Measurements from ENCODE around the gene DIO1.
"Not testable (repeated sequence)": the region's sequence is repeated elsewhere in the genome, so short reads cannot be mapped to it uniquely, and the experiment has no call there.

The DIO1 gene

GRCh38 chr1:53878492-53879105 lies 15.4 kb upstream of the DIO1 start:
- peaks cover 40% of the 10 kb centered on the region for H3K36me3 ChIP-seq (ENCODE audit: insufficient read depth, low read length)

GRCh38 chr1:53881853-53882252 lies 12.1 kb upstream of the DIO1 start:
- H3K36me3 ChIP-seq (ENCODE audit: insufficient read depth, low read length): peaks cover 19% of the 10 kb centered on the region

More at GRCh38 chr1:53878492-53879105, 15.4 kb upstream of the DIO1 start:
- no peaks in the 10 kb centered on the region for H3K4me1 ChIP-seq (ENCODE audit: insufficient read depth, low read length)
- H3K9ac ChIP-seq (ENCODE audit: low read length): no peak overlapping the region
- no peaks in the 10 kb centered on the region for H3K27me3 ChIP-seq (ENCODE audit: control insufficient read depth in 1 of 2, insufficient read depth in 2 of 2, low read length in 2 of 2)
- no peaks in the 10 kb centered on the region for H3K9me3 ChIP-seq (ENCODE audit: low read length)
- no peak overlapping the region for H3K27ac ChIP-seq (ENCODE audit: low read depth, low read length)
- H3K4me3 ChIP-seq (ENCODE audit: low read depth in 1 of 2, low read length in 2 of 2): no peak overlapping the region

DNA sequence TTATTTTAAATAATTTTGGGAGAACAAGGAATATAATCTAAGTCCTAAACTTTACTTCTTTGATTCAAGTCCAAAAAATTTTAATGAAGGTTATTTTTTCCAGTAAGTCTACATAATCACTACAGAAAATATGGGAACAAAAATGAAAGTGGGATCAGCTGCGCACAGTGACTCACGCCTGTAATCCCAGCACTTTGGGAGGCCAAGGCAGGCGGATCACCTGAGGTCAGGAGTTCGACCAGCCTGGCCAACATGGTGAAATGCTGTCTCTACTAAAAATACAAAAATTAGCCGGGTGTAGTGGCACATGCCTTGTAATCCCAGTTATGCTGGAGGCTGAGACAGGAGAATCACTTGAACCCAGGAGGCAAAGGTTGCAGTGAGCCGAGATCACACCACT lies 10.4 kb upstream of the DIO1 start:
- H3K27me3 ChIP-seq (ENCODE audit: control insufficient read depth in 1 of 2, insufficient read depth in 2 of 2, low read length in 2 of 2); H3K9ac ChIP-seq (ENCODE audit: low read length); H3K27ac ChIP-seq (ENCODE audit: low read depth, low read length); H3K36me3 ChIP-seq (ENCODE audit: insufficient read depth, low read length); H3K9me3 ChIP-seq (ENCODE audit: low read length); H3K4me1 ChIP-seq (ENCODE audit: insufficient read depth, low read length); H3K4me3 ChIP-seq (ENCODE audit: low read depth in 1 of 2, low read length in 2 of 2): not testable (repeated sequence)

More at GRCh38 chr1:53881853-53882252, 12.1 kb upstream of the DIO1 start:
- not testable (repeated sequence) for H3K4me1 ChIP-seq (ENCODE audit: insufficient read depth, low read length); H3K9ac ChIP-seq (ENCODE audit: low read length); H3K4me3 ChIP-seq (ENCODE audit: low read depth in 1 of 2, low read length in 2 of 2); H3K9me3 ChIP-seq (ENCODE audit: low read length); H3K27ac ChIP-seq (ENCODE audit: low read depth, low read length); H3K27me3 ChIP-seq (ENCODE audit: control insufficient read depth in 1 of 2, insufficient read depth in 2 of 2, low read length in 2 of 2)

DNA sequence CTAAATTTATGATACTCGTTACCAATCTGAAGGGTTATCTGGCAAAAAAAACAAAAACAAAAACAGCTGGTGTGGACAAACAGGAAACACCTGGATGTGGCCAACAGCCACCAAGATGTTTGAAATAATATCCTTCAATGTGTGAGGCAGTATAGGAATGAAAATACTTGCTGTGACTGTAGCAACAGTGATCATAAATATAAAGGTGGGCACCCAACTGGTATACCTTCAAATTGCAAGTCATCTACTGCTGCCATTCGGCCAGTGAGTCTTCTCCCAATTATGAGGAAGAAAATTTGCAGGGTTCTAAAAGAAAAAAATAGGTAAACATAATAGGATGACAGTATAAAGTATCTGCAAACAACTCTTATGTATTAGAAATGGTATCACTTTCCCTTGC lies 5.3 kb upstream of the DIO1 start:
- peaks cover 16% of the 10 kb centered on the region for H3K4me1 ChIP-seq (ENCODE audit: insufficient read depth, low read length)
- H3K4me3 ChIP-seq (ENCODE audit: low read depth in 1 of 2, low read length in 2 of 2): peak overlapping the region in 1 of 2 donors; percentile 100
- peaks cover 4% of the 10 kb centered on the region for H3K36me3 ChIP-seq (ENCODE audit: insufficient read depth, low read length)
- H3K9ac ChIP-seq (ENCODE audit: low read length): peak overlapping the region; percentile 74
- no peak overlapping the region for H3K27ac ChIP-seq (ENCODE audit: low read depth, low read length)
- H3K27me3 ChIP-seq (ENCODE audit: control insufficient read depth in 1 of 2, insufficient read depth in 2 of 2, low read length in 2 of 2): no peaks in the 10 kb centered on the region
- H3K9me3 ChIP-seq (ENCODE audit: low read length): no peaks in the 10 kb centered on the region

DNA sequence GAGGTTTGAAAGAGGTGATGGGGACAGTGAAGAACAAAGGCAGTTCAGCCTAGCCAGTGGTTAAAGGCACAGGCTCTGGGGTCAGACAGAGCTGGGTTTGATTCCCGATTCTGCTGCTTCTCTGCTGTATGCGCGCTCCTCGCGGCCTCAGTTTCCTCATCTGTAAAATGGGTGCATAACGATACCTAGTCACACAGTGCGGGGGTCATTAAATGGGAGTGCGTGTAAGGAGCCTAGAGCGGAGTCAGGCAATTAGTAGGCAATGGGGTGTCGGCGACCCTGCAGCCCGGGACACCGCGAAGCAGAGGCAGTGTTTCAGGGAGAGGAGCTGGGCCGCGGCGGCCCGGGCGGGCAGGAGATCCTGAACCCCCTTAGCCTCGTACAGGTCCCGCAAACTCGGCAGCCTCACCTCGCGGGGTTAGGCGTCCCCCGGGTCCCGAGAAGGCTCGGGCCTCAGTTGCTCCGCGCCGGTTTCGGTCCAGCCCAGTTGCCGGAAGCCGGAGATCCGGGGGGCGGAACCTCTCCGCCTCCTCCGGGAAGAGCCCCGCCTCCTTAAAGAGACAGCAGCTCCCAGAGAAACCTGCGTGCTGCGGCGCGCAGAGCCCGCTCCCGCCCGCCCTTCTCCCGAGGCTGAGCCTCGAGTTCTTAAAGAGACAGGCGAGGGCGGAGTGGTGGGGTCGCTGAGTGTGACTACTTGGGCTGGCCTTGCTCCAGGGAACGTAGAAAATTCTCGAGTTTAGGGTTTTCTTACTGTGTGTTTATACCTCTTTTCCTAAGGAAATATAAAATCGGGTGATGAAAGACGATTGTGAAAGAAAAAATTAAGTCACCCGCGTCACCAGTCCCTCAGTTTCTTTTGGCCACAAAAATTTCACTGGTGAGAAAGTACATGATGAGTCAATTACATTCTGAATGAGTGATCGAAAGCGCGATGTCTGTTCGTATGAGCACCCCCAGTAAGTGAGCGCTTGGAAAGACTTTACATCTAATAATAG lies 4.4 kb upstream of the DIO1 start, which contains the start of gene YIPF1:
Gene YIPF1, minus strand, starts transcription at position 494 of the 995 bp plus-strand sequence. CDS start 860 bp downstream, outside the sequence.
- peak within 1 kb of the TSS; percentile 90 for H3K9ac ChIP-seq (ENCODE audit: low read length)
- peaks cover 16% of the 10 kb centered on the region for H3K4me1 ChIP-seq (ENCODE audit: insufficient read depth, low read length)
- H3K27me3 ChIP-seq (ENCODE audit: control insufficient read depth in 1 of 2, insufficient read depth in 2 of 2, low read length in 2 of 2): no peaks in the 10 kb centered on the region
- peak within 1 kb of the TSS; percentile 92 to 100 for H3K4me3 ChIP-seq (ENCODE audit: low read depth in 1 of 2, low read length in 2 of 2)
- peaks cover 4% of the 10 kb centered on the region for H3K36me3 ChIP-seq (ENCODE audit: insufficient read depth, low read length)
- H3K27ac ChIP-seq (ENCODE audit: low read depth, low read length): peak within 1 kb of the TSS; percentile 71
- H3K9me3 ChIP-seq (ENCODE audit: low read length): no peaks in the 10 kb centered on the region

DNA sequence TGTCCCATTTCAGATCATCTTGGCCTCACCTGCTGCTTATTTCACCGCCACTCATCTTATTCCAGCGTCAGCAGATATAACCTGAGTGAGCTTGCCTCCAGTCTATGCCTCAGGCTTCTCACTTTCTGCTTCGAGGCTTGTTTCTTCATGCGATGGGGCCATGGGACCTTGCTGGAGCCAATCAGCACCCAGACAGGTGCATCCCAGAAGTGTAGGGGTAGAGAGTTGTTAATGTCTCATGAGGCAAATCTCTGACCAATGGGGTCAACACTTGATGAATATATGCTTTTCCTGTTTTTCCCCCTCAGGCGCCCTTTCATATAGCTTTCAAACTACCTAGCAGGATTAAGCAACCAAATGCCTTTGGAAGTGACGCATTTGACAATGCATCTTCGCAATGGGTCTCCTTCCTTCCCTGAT lies 3.5 kb upstream of the DIO1 start:
- peaks cover 4% of the 10 kb centered on the region for H3K36me3 ChIP-seq (ENCODE audit: insufficient read depth, low read length)
- peaks cover 16% of the 10 kb centered on the region for H3K4me1 ChIP-seq (ENCODE audit: insufficient read depth, low read length)
- no peaks in the 10 kb centered on the region for H3K27me3 ChIP-seq (ENCODE audit: control insufficient read depth in 1 of 2, insufficient read depth in 2 of 2, low read length in 2 of 2)
- H3K4me3 ChIP-seq (ENCODE audit: low read depth in 1 of 2, low read length in 2 of 2): peak overlapping the region in 1 of 2 donors; percentile 100
- H3K27ac ChIP-seq (ENCODE audit: low read depth, low read length): peak overlapping the region; percentile 71
- peak overlapping the region; percentile 90 for H3K9ac ChIP-seq (ENCODE audit: low read length)
- no peaks in the 10 kb centered on the region for H3K9me3 ChIP-seq (ENCODE audit: low read length)

GRCh38 chr1:53891018-53891417 lies 3.0 kb upstream of the DIO1 start:
- no peak overlapping the region for H3K27ac ChIP-seq (ENCODE audit: low read depth, low read length)
- H3K9ac ChIP-seq (ENCODE audit: low read length): no peak overlapping the region
- H3K27me3 ChIP-seq (ENCODE audit: control insufficient read depth in 1 of 2, insufficient read depth in 2 of 2, low read length in 2 of 2): no peaks in the 10 kb centered on the region
- H3K4me1 ChIP-seq (ENCODE audit: insufficient read depth, low read length): peaks cover 16% of the 10 kb centered on the region
- H3K36me3 ChIP-seq (ENCODE audit: insufficient read depth, low read length): peaks cover 4% of the 10 kb centered on the region
- H3K9me3 ChIP-seq (ENCODE audit: low read length): no peaks in the 10 kb centered on the region
- no peak overlapping the region for H3K4me3 ChIP-seq (ENCODE audit: low read depth in 1 of 2, low read length in 2 of 2)

GRCh38 chr1:53891678-53892077 lies 2.3 kb upstream of the DIO1 start:
- Histone ChIP-seq H3K9ac (ENCODE audit: low read length) (no peak overlapping the region), H3K27me3 (ENCODE audit: control insufficient read depth in 1 of 2, insufficient read depth in 2 of 2, low read length in 2 of 2) (no peaks in the 10 kb centered on the region), H3K36me3 (ENCODE audit: insufficient read depth, low read length) (peaks cover 4% of the 10 kb centered on the region), H3K4me3 (ENCODE audit: low read depth in 1 of 2, low read length in 2 of 2) (no peak overlapping the region), H3K27ac (ENCODE audit: low read depth, low read length) (no peak overlapping the region), H3K9me3 (ENCODE audit: low read length) (no peaks in the 10 kb centered on the region), H3K4me1 (ENCODE audit: insufficient read depth, low read length) (peaks cover 21% of the 10 kb centered on the region)

- Histone ChIP-seq H3K9me3 (ENCODE audit: low read length) (no peaks in the 10 kb centered on the region), H3K4me1 (ENCODE audit: insufficient read depth, low read length) (peaks cover 27% of the 10 kb centered on the region), H3K9ac (ENCODE audit: low read length) (no peak overlapping the region), H3K4me3 (ENCODE audit: low read depth in 1 of 2, low read length in 2 of 2) (no peak overlapping the region), H3K27me3 (ENCODE audit: control insufficient read depth in 1 of 2, insufficient read depth in 2 of 2, low read length in 2 of 2) (no peaks in the 10 kb centered on the region), H3K36me3 (ENCODE audit: insufficient read depth, low read length) (no peaks in the 10 kb centered on the region), H3K27ac (ENCODE audit: low read depth, low read length) (no peak overlapping the region)
These were observed 1.1 kb upstream of the DIO1 start for GRCh38 chr1:53892911-53893310.

GRCh38 chr1:53894644-53895043 lies 657 bp downstream of the DIO1 start:
- no peaks in the 10 kb centered on the region for H3K9me3 ChIP-seq (ENCODE audit: low read length)
- H3K9ac ChIP-seq (ENCODE audit: low read length): no peak overlapping the region
- H3K36me3 ChIP-seq (ENCODE audit: insufficient read depth, low read length): no peaks in the 10 kb centered on the region
- peaks cover 34% of the 10 kb centered on the region for H3K4me1 ChIP-seq (ENCODE audit: insufficient read depth, low read length)
- H3K27ac ChIP-seq (ENCODE audit: low read depth, low read length): no peak overlapping the region
- H3K4me3 ChIP-seq (ENCODE audit: low read depth in 1 of 2, low read length in 2 of 2): no peak overlapping the region
- no peaks in the 10 kb centered on the region for H3K27me3 ChIP-seq (ENCODE audit: control insufficient read depth in 1 of 2, insufficient read depth in 2 of 2, low read length in 2 of 2)

DNA sequence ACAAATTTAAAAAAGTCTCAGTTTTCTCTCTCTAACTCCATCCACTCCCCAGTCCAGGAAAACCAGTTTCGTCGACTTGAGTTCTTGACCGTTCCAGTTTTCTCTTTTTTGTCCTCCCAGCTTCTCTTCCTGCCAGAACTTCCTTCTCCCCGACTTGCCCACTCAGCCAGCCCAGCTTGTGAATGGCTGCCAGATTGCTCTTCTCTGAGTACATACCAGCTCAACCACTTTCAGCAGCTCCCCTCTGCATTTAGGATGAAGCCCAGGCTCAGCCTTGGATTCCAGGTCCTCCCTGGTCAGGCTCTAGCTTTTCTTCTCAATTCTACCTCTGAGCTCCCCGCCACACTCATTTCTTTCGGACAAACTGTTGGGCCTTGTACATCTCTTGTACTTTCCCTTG lies 1.4 kb downstream of the DIO1 start:
- Histone ChIP-seq H3K27me3 (ENCODE audit: control insufficient read depth in 1 of 2, insufficient read depth in 2 of 2, low read length in 2 of 2) (no peaks in the 10 kb centered on the region), H3K27ac (ENCODE audit: low read depth, low read length) (no peak overlapping the region), H3K9me3 (ENCODE audit: low read length) (no peaks in the 10 kb centered on the region), H3K36me3 (ENCODE audit: insufficient read depth, low read length) (no peaks in the 10 kb centered on the region), H3K9ac (ENCODE audit: low read length) (no peak overlapping the region), H3K4me3 (ENCODE audit: low read depth in 1 of 2, low read length in 2 of 2) (no peak overlapping the region), H3K4me1 (ENCODE audit: insufficient read depth, low read length) (peaks cover 30% of the 10 kb centered on the region)
